ENCODE measurements around the gene LYL1. TPM values are rescaled to one million over a fixed set of nuclear protein-coding genes. Genes with fewer than 3 reads are reported as not detected.

Gene LYL1
- total and polyA plus RNA-seq, 9 of the 15 experiments (the other 6 are each of a cell fraction or from before 2014, with no cell fraction given), result 1.3 to 266 (median 34.0) TPM

DNA sequence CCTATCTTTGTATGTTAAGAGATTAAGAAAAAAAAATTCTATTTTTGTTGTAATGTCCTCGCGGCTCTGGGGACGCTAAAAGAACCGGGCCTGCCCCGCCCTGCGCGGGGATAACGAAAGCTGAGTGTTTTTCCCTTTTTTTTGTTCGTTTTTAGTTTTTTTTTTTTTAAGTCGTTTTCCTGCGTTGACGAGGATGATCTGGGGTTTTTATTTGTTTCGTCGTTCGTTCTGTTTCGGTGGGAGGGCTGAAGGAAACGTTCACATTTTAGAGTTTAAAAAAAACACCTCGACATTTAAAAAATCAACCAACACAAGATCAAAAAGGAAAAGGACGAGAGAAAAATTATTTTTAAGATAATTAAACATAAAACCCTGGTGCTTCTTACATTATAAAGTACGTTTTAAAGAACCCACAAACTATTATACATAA is 5.6 kb downstream of the LYL1 start (continued):
- TF ChIP-seq ZNF407 (IDR thresholded peaks at IDR 0.05; ENCODE audit: low read depth) (no peak), OTX1 (CRISPR knock-in tag; IDR thresholded peaks at IDR 0.05) (no peak), DPF2 (IDR thresholded peaks at IDR 0.05) (0 out of 2 replicates have a peak, but pooled peaks have one; percentile 35), KLF6 (CRISPR knock-in tag; IDR thresholded peaks at IDR 0.05; ENCODE audit: borderline replicate concordance) (no peak), POLR2H (tag; IDR thresholded peaks at IDR 0.05; ENCODE audit: low read depth) (peak; percentile 93), MLLT1 (IDR thresholded peaks at IDR 0.05) (peak; percentile 51 to 78; a peak in 2 of 4 replicates), GTF3C2 (IDR thresholded peaks at IDR 0.05; ENCODE audit: borderline replicate concordance, extremely low read depth, insufficient read length) (no peak), ZNF174 (CRISPR knock-in tag; IDR thresholded peaks at IDR 0.05) (no peak), ZNF354B (CRISPR knock-in tag; IDR thresholded peaks at IDR 0.05) (no peak), BRD9 (IDR thresholded peaks at IDR 0.05; ENCODE audit: low read depth, partially characterized antibody) (no peak), PHF8 (IDR thresholded peaks at IDR 0.05; ENCODE audit: borderline replicate concordance, low read length) (no peak), KDM1A (IDR thresholded peaks at IDR 0.05) (no peak), KLF13 (tag; IDR thresholded peaks at IDR 0.05; ENCODE audit: borderline replicate concordance, low read depth) (no peak)
- TF ChIP-seq, protein P1, sequence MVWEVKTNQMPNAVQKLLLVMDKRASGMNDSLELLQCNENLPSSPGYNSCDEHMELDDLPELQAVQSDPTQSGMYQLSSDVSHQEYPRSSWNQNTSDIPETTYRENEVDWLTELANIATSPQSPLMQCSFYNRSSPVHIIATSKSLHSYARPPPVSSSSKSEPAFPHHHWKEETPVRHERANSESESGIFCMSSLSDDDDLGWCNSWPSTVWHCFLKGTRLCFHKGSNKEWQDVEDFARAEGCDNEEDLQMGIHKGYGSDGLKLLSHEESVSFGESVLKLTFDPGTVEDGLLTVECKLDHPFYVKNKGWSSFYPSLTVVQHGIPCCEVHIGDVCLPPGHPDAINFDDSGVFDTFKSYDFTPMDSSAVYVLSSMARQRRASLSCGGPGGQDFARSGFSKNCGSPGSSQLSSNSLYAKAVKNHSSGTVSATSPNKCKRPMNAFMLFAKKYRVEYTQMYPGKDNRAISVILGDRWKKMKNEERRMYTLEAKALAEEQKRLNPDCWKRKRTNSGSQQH (CRISPR knock-in tag; IDR thresholded peaks at IDR 0.05), result no peak

Measured in K562 (cell line).